SKM-1 treated with dmso at 0.1 percent for 144 hours (cell line): ENCODE data around the gene RXFP1.

Experiments used
- DNase-seq: peaks from one replicate; lab custom pipeline; 2025; ENCODE audit not compliant: unreplicated experiment; lab: John Stamatoyannopoulos, UW

RXFP1 gene

DNA sequence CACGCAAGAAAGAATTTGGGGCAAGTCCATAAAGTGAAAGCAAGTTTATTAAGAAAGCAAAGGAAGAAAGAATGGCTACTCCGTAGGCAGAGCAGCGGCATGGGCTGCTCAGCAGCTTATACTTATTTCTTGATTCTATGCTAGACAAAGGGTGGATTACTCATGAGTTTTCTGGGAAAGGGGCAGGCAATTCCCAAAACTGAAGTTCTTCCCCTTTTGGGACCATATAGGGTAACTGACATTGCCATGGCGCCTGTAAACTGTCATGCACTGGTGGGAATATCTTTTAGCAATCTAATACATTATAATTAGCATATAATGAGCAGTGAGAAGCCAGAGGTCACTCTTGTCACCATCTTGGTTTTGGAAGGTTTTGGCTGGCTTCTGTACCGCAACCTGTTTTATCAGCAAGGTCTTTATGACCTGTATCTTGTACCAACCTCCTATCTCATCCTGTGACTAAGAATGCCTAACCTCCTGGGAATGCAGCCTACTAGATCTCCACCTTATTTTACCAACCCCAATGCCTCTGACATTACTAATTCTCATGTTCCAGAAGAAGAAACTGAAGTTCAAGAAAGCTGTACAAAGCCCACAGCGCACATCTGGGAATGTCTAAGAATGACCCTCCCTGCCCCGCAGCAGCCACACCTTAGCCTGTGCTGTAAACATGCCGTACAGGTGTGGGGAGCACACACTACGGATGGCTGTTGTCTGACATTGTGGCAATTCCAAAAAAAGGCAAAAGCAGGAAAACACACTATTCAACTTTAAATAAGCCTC, 18.6 kb downstream of the RXFP1 start:
- DNase-seq, result no peak

DNA sequence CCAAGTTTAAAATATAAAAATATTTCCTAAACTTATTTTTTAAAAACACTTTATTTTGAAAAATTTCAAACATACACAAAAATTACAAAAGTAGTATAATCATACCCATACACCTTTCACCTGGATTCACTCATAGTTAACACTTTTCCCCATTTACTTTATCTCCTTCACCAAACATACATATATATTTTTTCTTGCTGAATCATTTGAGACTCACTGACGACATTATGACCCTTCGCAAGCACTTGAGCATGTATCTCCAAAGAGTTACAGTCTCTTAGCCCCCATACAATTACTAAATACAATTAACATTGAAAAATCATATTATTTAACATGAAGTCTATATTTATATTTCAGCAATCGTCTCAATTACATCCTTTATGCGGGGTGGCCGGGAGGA, 19.8 kb downstream of the RXFP1 start:
- DNase-seq, result no peak

DNA sequence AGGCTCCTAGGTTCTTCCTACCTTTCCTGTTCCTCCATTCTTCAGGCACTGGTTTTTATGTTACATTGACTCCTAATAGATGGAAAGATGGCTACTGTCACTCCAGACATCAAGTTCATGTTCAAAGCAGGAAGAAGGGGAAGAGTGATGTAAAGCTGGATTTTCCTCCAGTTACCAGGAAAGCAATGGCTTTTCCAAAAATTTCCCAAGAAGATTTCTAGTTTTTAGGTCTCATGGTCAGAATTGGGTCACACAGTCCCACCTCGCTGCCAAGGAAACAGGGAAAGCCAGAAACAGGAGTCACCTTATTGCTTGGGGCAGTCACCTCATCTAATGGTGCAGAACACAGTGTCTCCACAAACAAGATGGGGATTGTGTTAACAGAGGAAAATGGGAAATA, 21.5 kb downstream of the RXFP1 start:
- DNase-seq, result no peak

DNA sequence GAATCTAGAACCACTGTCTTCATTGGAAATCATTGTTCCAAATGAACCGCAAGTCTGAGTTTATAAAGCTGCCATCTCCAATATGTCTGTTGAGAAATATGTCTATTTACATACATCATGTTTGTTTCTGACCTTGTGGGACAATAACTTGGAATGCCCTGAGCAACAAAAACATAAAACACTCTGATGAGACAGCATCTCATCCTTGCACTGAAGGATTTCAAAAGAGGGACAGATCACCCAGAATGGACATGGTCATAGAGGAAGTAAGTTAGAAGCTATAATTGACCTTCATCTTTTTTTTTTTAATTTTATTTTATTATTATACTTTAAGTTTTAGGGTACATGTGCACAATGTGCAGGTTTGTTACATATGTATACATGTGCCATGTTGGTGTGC, 22.5 kb downstream of the RXFP1 start:
- DNase-seq, result no peak

DNA sequence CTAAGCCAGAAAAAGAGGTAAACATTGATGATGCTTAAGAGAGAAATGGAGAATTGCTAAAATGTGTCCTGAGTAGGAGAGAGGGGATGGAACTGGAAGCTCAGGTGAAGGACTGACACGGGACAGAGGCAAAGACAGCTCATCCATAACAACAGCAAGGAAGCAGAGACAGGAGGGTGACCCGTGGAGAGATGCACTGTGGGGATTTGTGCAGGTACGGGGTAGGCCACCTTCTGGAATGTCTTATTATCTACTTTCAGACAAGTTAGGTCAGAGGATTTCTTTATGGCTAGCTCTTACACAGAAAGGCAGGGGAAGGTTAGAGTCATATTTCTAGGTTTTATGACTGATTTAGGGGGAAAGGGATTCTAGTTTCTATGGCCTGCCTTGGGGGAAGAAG, 31.7 kb downstream of the RXFP1 start:
- no peak for DNase-seq

DNA sequence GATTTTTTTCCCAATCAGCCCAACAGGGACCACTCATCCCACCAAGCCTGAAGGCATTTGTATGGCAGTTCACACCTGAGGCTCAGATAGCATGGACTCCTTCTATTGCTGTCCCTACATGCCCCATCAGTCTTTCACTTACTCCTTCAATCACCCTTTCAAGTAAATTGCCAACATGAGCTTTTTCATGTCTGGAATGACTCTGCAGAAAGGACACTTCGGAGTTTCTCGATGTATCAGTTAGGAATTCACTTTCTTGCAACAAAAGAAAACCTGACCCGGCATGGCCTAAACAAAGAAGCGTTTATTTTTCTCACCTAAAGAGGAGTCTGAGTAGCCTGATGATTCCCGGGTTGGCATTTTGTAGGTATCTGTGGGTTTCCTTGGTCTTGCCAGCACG, 38.6 kb downstream of the RXFP1 start:
- no peak for DNase-seq

DNA sequence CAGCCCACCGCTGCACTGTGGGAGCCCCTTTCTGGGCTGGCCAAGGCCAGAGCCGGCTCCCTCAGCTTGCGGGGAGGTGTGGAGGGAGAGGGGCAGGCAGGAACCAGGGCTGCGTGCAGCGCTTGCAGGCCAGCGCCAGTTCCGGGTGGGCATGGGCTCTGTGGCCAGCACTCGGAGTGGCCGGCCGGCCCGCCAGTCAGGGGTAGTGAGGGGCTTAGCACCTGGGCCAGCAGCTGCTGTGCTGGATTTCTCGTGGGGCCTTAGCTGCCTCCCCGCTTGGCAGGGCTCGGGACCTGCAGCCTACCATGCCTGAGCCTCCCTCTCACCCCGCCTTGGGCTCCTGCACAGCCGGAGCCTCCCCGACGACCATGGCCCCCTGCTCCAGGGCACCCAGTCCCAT, 45.2 kb downstream of the RXFP1 start:
- DNase-seq, result no peak

DNA sequence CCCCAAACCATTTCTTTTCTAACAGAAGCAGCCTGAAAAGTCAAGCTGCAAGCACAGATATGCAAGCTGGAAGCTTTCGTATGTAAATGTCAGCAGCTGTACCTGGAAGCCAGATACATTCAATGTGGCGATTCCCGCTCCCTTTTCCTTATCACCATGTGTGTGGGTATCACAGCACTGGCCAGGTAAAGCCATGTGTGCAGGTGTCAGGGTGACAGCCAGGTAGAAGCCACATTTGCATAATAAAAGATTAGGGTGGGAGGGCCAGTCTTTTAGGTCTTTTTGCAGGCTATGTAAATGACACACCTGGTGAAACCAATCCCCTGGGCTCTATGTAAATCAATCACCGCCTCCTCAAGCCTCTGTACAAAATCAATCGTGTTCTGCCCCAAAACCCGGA, 50.1 kb downstream of the RXFP1 start:
- DNase-seq, result no peak

DNA sequence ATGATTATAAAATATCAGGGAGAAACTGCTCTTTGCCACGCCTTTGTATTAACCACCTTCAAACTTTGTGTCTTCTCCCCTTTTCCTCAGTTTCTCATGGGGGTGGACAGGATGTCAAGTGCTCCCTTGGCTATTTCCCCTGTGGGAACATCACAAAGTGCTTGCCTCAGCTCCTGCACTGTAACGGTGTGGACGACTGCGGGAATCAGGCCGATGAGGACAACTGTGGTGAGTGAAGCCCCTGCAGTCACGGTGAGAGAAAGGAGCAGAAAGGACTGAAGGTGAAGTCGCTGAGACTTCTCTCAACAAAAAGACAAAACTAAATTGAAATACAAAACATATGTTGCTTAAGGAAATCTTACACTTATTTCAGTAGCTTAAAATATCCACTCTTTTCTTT, 50.9 kb downstream of the RXFP1 start:
- DNase-seq, result no peak

DNA sequence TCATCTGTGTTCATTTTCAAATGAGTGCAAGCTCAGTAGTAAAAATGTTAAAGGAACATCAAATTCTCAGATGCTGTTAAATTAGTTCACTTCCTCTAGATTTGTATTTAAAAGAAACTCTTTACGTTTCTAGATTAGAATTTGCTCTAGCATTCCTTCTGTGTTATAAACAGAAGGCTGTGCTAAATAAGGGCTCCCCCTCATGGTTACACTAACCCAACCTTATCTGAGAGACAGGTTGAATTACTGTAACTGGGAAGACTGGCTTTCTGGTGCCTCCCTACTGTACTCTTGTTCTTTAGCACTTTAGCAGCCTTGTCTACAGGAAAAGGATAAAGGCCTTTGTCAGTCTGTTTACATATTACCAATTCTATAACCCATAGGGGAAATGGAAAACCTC, 56.8 kb downstream of the RXFP1 start:
- DNase-seq, result no peak

DNA sequence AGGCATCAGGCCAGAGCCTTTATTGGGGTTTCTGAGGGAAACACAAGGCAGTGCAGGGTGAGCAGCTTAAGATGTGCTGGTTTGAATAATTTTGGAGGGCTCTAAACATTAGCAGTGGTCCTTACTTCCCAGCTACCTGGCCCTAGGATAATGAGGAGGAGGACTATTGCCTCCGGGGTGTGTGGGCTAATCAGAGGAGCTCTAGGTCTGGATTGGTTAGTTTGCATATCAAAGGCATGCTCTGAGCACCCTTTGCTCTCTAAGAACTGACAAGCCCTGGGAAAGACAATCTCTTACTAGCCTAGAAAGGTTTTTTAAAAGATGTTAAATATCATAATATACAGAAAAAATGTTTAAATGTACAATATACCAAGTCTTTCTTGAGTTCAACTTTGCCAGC, 58.4 kb downstream of the RXFP1 start:
- no peak for DNase-seq

DNA sequence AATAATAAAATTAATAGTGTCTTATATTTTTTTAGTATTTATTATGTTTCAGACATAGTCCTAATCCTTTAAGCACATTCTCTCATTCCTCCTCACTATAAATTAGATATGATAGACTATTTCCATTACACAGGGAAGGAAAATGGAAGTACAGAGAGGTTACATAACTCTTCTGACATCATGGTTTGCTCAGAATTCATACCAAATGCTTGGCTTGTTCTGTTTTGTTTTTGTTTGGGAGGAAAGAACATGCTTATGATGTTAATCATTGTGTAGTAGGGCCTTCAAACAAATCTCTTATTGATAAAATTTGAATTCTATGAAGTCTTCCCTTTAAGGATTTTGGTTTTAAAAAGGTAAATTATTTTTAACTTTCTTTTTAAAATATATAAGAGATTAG, 59.5 kb downstream of the RXFP1 start:
- no peak for DNase-seq

DNA sequence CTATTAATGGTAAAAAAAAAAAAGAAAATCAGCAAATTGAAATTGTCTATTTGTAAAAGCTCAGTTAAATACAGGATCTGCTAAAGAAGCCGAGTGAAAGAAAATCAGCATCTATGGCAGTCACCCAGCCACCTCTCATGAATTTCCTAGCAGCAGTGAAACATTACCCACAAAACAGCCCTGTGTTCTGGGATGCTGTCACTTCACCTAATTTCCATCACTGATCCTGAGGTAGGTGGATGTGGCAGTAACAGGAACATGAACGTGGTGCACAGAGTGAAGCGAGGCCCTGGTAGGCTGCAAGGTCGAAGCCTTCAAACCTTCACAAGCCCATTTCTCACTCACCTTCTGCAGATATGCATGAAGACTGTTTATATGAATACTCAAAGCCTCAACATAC, 65.2 kb downstream of the RXFP1 start:
- no peak for DNase-seq

DNA sequence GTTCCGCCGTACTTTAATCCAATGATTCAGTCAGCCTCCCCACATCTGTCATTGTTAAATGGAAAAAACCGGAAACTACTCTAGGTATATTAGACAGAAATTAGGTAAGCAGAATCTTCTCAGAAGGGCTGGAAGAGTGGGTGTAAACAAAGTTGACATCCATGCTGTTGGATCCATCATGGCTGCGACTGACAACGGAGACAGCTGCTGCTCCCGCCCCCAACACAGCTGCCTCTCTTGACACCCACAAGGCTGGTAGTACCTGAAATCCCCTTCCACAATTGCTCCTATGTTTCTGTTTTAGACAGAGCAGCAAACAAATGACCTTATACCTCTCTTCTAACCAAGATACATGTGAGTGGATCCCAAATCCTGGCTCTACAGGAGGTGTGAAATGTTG, 66.6 kb downstream of the RXFP1 start:
- DNase-seq, result no peak

DNA sequence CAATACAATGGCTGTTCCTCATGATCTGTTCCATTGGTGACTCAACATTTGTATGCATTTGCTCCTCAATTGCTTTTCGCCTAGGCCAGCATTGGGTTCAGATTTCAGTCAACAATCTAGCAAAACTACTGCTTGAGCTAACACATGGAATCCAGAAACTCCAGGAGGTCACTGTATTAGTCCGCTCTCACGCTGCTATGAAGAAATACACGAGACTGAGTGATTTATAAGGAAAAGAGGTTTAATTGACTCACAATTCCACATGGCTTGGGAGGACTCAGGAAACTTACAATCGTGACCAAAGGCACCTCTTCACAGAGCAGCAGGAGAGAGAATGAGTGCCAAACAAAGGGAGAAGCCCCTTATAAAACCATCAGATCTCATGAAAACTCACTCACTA, 67.1 kb downstream of the RXFP1 start:
- DNase-seq, result no peak

DNA sequence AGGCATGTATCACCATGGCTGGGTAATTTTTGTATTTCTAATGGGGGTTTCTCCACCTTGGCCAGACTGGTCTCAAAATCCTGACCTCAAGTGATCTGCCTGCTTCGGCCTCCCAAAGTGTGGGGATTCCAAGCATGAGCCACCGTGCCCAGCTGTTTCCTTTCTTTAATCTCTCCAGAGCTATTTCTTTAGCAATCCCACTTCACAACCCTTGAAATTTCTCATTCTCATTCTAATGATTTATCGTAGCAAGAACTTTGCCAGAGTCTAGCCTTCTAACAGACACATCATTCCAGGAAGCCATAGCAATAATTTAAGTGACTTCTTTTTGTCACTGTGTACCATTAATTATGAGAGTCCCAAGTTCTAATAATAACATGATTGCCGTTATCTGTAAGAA, 68.6 kb downstream of the RXFP1 start:
- DNase-seq, result no peak

DNA sequence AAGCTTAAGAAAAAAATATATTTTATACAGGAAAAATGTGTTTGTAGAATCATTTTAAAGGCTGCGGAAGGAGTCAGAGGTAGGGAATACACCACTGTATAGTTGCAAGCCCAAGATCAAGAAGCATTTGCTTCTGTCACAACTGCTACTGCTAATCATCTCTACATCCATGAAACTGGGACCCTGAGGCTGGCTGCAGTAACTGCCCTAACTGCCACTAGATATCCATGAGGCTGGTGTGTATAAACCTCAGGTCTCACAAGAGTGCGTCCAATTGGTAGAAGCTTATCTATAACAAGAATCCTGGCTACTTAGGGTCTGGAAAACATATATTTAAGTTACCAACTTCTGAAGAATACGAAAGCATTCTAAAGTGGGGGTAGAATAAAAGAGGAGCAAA, 69.1 kb downstream of the RXFP1 start:
- DNase-seq, result no peak

DNA sequence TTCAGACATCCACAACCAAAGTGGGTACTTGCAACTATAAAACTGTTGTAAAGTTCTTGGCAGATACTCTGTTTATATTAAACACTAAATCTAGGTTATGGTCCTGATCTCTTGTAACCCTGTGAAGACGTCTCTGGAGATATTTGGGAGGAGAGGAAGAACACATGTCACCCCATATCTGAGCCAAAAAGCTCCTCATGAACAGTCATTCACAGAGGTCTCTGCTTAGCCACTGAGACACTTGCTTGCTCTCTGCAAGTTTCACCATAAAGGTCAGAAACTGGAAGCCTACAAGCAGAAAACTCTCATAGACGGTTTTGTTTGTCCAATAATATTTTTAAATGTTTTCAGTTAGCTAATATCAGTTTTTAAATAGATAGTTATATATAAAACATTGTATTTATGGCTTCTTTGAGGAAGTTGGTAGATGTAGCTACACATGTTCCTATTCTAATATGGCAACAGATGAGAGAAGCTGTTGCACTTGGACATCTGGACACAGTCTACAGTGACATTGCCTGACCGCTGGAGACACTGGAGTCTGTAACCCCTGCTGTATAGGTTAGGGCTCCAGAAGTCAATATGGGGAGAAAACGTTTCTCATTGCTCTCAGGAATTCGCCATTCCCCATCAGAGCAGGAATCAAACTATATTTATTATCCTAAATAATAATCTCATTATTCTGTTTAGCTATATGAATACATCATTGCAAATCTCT, 76.4 kb downstream of the RXFP1 start:
- DNase-seq, result no peak

DNA sequence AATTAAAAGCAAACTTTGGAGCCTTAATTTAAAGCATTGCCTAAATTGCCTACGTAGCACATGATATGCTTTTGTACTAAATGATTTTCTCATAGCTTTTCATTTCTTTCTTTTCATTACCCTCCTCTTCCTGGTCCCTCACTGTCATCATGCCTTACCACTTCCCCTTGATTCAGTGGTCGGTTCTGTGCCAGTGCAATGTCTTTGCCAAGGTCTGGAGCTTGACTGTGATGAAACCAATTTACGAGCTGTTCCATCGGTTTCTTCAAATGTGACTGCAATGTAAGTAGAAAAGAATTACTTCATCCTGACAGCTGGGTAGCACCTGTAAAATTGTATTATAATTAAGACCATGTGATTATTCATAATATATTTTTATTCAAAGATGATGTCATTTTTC, 77.5 kb downstream of the RXFP1 start:
- DNase-seq, result peak; percentile 38

DNA sequence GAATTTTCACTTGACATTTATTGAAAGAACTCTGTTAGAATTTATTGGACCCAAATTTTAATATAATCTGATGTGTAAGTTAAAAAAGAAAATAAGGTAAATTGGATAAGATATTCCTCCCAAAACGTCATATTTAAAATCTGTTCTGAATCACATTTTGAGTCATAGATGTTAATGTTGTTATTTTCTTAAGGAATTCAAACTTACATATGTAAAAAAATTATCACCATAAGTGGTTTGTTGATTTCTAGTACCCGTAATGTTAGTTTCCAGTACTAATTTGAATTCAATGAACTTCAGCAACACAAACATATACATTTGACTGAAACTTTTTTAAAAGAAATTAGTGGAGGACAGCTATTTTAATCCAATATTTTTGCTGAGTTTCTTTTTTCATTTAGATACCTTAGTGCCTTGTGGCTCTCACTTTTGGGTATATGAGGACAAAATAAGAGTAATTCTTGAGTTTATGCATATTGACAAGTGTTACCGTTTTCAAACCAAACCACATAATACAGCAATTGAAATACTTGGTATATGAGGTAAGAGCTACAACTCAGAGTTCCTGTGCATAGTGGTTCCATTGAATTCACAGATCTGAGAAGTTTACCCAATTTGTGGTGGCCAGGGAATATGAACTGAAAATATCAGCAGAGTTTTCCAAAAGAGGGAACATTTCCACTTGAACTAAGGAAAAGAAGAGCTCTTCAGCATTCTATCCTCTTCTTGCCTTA, 78.2 kb downstream of the RXFP1 start:
- DNase-seq, result no peak

DNA sequence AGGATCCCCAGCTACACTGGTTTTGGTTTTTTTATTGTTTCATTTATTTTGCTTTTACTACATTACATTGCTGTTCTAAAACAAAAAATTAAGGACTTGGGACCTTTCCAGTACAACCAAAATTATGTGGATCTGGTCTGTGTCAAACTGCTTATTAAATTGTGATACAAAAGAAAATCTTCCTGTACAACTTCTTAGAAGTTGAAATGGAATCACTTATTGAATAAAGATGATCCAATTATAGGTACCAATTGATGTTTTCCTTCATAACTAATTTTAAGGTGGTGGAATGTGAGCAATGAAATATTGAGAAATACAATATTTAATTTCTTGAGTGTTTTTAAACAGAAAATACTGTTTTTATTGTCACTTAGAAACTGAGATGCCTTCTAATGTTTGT, 82.7 kb downstream of the RXFP1 start:
- DNase-seq, result no peak

DNA sequence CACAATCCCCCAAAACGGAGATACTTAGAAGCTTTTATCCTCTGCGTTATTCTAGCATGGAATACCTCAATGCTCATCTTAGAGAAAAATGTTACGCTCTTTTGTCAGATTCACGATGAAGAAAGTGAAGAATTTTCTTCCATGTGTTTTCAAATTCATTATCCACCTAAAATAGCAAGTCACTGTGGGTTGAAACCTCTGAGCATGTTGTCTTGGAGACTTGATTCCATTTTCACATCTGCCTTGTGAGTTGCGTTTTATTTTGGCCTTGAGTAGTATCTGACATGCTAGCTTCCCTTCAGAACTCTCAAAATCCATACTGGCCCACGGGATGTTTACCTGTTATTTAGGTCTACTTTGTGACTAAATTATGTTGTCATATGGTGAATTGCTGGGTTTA, 83.7 kb downstream of the RXFP1 start:
- DNase-seq, result no peak
